Activated CD8-positive, alpha-beta memory T cell treated with anti-CD3 and anti-CD28 coated beads for 24 hours (primary cell): ENCODE measurements around the gene SLC16A13.
"Not testable (repeated sequence)": the region's sequence is repeated elsewhere in the genome, so short reads cannot be mapped to it uniquely, and the experiment has no call there.

Source experiments
- DNase-seq: peaks from one replicate; pipeline ENCODE4 v3.0.0-alpha.2; 2020

The SLC16A13 gene

GRCh38 chr17:7034955-7035590 is 742 bp upstream of the SLC16A13 start:
- DNase-seq, result no peak

- no peak for DNase-seq
Observed at GRCh38 chr17:7038025-7038862, 2.4 kb downstream of the SLC16A13 start.

- no peak for DNase-seq
Observed at GRCh38 chr17:7039832-7040231, 4.0 kb downstream of the SLC16A13 start.

GRCh38 chr17:7041607-7042500 is 6.0 kb downstream of the SLC16A13 start:
- peak; percentile 81 for DNase-seq

GRCh38 chr17:7042501-7043181 is 6.8 kb downstream of the SLC16A13 start:
- peak; percentile 82 for DNase-seq

GRCh38 chr17:7043182-7043496 is 7.3 kb downstream of the SLC16A13 start:
- DNase-seq, result no peak

- peak; percentile 79 for DNase-seq
Observed at GRCh38 chr17:7043497-7044198, 7.8 kb downstream of the SLC16A13 start, which contains the start of gene SLC16A11. Gene SLC16A11 (minus strand): TSS chr17:7044092. CDS start chr17:7043513, 579 bp downstream.

- no peak for DNase-seq
Observed at GRCh38 chr17:7045492-7046126, 9.8 kb downstream of the SLC16A13 start.

GRCh38 chr17:7046127-7046724 is 10.4 kb downstream of the SLC16A13 start:
- peak; percentile 73 for DNase-seq

GRCh38 chr17:7046725-7047397 is 11.0 kb downstream of the SLC16A13 start:
- peak; percentile 80 for DNase-seq

GRCh38 chr17:7047566-7047965 is 11.8 kb downstream of the SLC16A13 start:
- DNase-seq, result no peak

GRCh38 chr17:7048968-7049367 is 13.2 kb downstream of the SLC16A13 start:
- DNase-seq, result no peak

- DNase-seq, result not testable (repeated sequence)
Observed at GRCh38 chr17:7050583-7050982, 14.8 kb downstream of the SLC16A13 start.

GRCh38 chr17:7056386-7056785 is 20.6 kb downstream of the SLC16A13 start:
- no peak for DNase-seq

GRCh38 chr17:7058831-7059447 is 23.1 kb downstream of the SLC16A13 start:
- DNase-seq, result no peak

- DNase-seq, result peak; percentile 71
Observed at GRCh38 chr17:7060165-7060891, 24.5 kb downstream of the SLC16A13 start.

GRCh38 chr17:7063518-7064094 is 27.8 kb downstream of the SLC16A13 start:
- DNase-seq, result no peak

GRCh38 chr17:7064261-7064660 is 28.4 kb downstream of the SLC16A13 start:
- no peak for DNase-seq

GRCh38 chr17:7067198-7067597 is 31.4 kb downstream of the SLC16A13 start:
- no peak for DNase-seq
